HepG2 (cell line): ENCODE results near the gene SASH3. TPM values are rescaled to one million over a fixed set of nuclear protein-coding genes. Genes with fewer than 3 reads are reported as not detected.

Experiments used
- ATAC-seq: fragments of 200-7000 bp; cut with Tn5 transposase; 3 replicates; pipeline ENCODE4 v1.9.1; 2020; ENCODE audit warnings: mild to moderate bottlenecking, moderate library complexity
- BruUV-seq: library from RNA; stranded (reverse); fragments of 400-500 nt; replicated peaks from 2 replicates; lab custom pipeline; 2021; lab: Mats Ljungman, UMichigan
- CTCF ChIA-PET: fragments of 300-600 bp; formaldehyde crosslinking; extraction: SDS; loops from one replicate; lab custom pipeline; 2021; ENCODE audit warnings: low total read pairs, inconsistent platforms, low intra/inter-chr PET ratio; lab: Yijun Ruan, JAX
- POLR2A ChIA-PET: fragments of 350-600 bp; sonication (Branson Sonifier 250); formaldehyde crosslinking; loops from one replicate; lab custom pipeline; 2020; ENCODE audit warnings: antibody characterized with exemption, inconsistent platforms; lab: Yijun Ruan, JAX
- DNase-seq: peaks from one replicate; pipeline ENCODE4 v3.0.0-alpha.2; 2015; ENCODE audit warnings: low spot score
- FAIRE-seq: peaks from 3 replicates; lab custom pipeline; 2011; peaks lifted over from hg19 to GRCh38; lab: Jason Lieb, UNC
- H2AFZ ChIP-seq: one replicate; pipeline ENCODE4 v1.6.1; 2011; ENCODE audit warnings: low read length, inconsistent platforms
- H3K27ac ChIP-seq: fragments of 300-600 bp; 3 replicates; pipeline ENCODE4 v1.8.0; 2011; ENCODE audit warnings: mixed run types, mild to moderate bottlenecking, mixed read lengths, low read length, inconsistent platforms; ENCODE audit not compliant: insufficient read depth; ENCODE audit errors: extremely low read length
- H3K27me3 ChIP-seq, 2 experiments: fragments of 200-600 bp in 1 of 2; 2 replicates in 1 of 2; 3 replicates in 1 of 2; pipeline versions ENCODE4 v1.6.0 to v1.8.0; 2011; ENCODE audit warnings: low read length in 2 of 2, mild to moderate bottlenecking in 2 of 2, moderate library complexity in 2 of 2, inconsistent platforms in 1 of 2; ENCODE audit not compliant: insufficient read depth in 2 of 2, control insufficient read depth in 1 of 2
- H3K36me3 ChIP-seq, 2 experiments: fragments of 200-600 bp in 1 of 2; replicated peaks in 1 of 2; 2 replicates in 1 of 2; 3 replicates in 1 of 2; pipeline versions ENCODE4 v1.5.1 to v1.8.0; 2011; ENCODE audit warnings: low read length in 2 of 2, inconsistent platforms in 1 of 2; ENCODE audit not compliant: insufficient read depth in 2 of 2, control insufficient read depth in 1 of 2
- H3K4me1 ChIP-seq: 2 replicates; pipeline ENCODE4 v1.5.1; 2012; ENCODE audit warnings: low read length, inconsistent platforms; ENCODE audit not compliant: insufficient read depth
- H3K4me2 ChIP-seq: 2 replicates; pipeline ENCODE4 v1.6.0; 2011; ENCODE audit warnings: low read depth, low read length, inconsistent platforms
- H3K4me3 ChIP-seq, 3 experiments: fragments of 200-600 bp in 1 of 3; sonication (generic), shearing (Covaris generic) in 1 of 3; replicated peaks in 1 of 3; 2 replicates each; pipeline ENCODE4 v1.5.1; 2011 to 2016; ENCODE audit warnings: low read length in 3 of 3, inconsistent platforms in 2 of 3, low read depth in 2 of 3, mild to moderate bottlenecking in 2 of 3, control low read depth in 1 of 3, mixed read lengths in 1 of 3; ENCODE audit not compliant: insufficient read depth in 1 of 3
- H3K79me2 ChIP-seq: one replicate; pipeline ENCODE4 v1.6.1; 2011; ENCODE audit warnings: low read length, inconsistent platforms; ENCODE audit not compliant: insufficient read depth
- H3K9ac ChIP-seq: 2 replicates; pipeline ENCODE4 v1.6.0; 2011; ENCODE audit warnings: mild to moderate bottlenecking, low read depth, low read length, inconsistent platforms; ENCODE audit not compliant: insufficient read depth
- H3K9me3 ChIP-seq: 2 replicates; pipeline ENCODE4 v1.5.1; 2012; ENCODE audit warnings: mild to moderate bottlenecking, low read length
- H4K20me1 ChIP-seq: 2 replicates; pipeline ENCODE4 v1.6.0; 2011; ENCODE audit warnings: inconsistent platforms, mild to moderate bottlenecking, low read length, moderate library complexity; ENCODE audit not compliant: insufficient read depth
- ARID2 ChIP-seq: sonication (generic); formaldehyde crosslinking; IDR thresholded peaks from 2 replicates; pipeline ENCODE4 v1.8.1; 2022; ENCODE audit warnings: mild to moderate bottlenecking, missing genetic modification reagents, borderline replicate concordance
- ZNF570 ChIP-seq: sonication (generic); formaldehyde crosslinking; IDR thresholded peaks from 2 replicates; pipeline ENCODE4 v1.4.0; 2020; ENCODE audit warnings: mild to moderate bottlenecking, missing genetic modification reagents, borderline replicate concordance
- ZNF644 ChIP-seq: IDR thresholded peaks from 2 replicates; pipeline ENCODE4 v1.6.1; 2016; ENCODE audit warnings: low read depth
- ZNF749 ChIP-seq: sonication (generic); formaldehyde crosslinking; IDR thresholded peaks from 2 replicates; pipeline ENCODE4 v1.8.0; 2022; ENCODE audit warnings: mild to moderate bottlenecking, missing genetic modification reagents, moderate library complexity, borderline replicate concordance
- WGBS: methylation state at CpG from one replicate; pipeline ENCODE4 v1.1.6; 2017; ENCODE audit warnings: low lambda C conversion rate; 5-methylcytosine and 5-hydroxymethylcytosine counted together
- in situ Hi-C: cut with HindIII; loops from 2 replicates; pipeline ENCODE4 v1.10.0; 2017; ENCODE audit warnings: low pct_unique_long_range_greater_than_20kb; ENCODE audit not compliant: extremely low pct_ligation_motif_present
- intact Hi-C: fragments of 100-400 bp; cut with micrococcal nuclease; formaldehyde crosslinking; loops from one replicate; pipeline ENCODE4 v1.10.0; 2022; ENCODE audit not compliant: unreplicated experiment
- polyA plus RNA-seq, 8 experiments: library from polyadenylated mRNA; depleted of rRNA in 3 of 8; stranded (reverse) in 7 of 8; unstranded in 1 of 8; fragments of >200 nt; fragmentation: Illumina TruSeq in 4 of 8; extraction: Trizol in 4 of 8; gene quantifications; 2 replicates each; pipeline versions ENCODE4 v1.2.1 to v1.2.3, GENCODE V29; 2011 to 2016; ENCODE audit warnings: low read depth in 4 of 8, missing spikeins in 1 of 8, mixed read lengths in 1 of 8; ENCODE audit not compliant: insufficient read depth in 1 of 8
- total RNA-seq, 5 experiments: library from RNA; depleted of rRNA; stranded (reverse); fragments of >200 nt; fragmentation: Illumina TruSeq; extraction: Trizol; gene quantifications; 2 replicates each; pipeline ENCODE4 v1.2.3, GENCODE V29; 2016; ENCODE audit warnings: low read depth in 1 of 5
- TF ChIP-seq, protein P1 (sequence below): sonication (generic); formaldehyde crosslinking; IDR thresholded peaks from 2 replicates; pipeline ENCODE4 v1.4.0; 2020; ENCODE audit warnings: mild to moderate bottlenecking, missing genetic modification reagents, borderline replicate concordance
- TF ChIP-seq, protein P2 (sequence below): sonication (generic); formaldehyde crosslinking; IDR thresholded peaks from 2 replicates; pipeline ENCODE4 v1.5.0; 2020; ENCODE audit warnings: missing genetic modification reagents

Gene SASH3
- total and polyA plus RNA-seq, 2 of the 13 experiments (the other 11 are each of a cell fraction or from before 2014, with no cell fraction given) = 0.08 TPM; not detected in 1

DNA sequence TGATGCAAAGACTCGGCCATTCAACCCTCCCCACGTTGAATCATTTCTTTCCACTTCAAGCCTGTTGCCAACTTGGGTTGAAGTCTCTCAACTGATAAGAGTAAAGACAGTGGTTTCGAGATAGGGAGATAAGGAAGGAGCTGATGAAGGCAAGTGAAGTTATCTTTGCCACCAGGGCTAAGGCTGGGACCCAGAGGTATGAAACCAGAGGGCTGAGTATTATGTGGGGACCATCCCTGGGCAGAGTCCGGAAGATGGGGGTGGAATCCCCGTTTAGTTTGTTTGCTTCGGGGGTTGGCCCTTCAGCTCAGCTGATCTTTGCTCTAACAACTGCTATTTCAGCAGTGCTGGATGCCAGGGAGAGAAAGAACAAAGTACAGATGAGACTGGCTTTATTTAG is 43.3 kb upstream of the SASH3 start (continued):
- TF ChIP-seq ZNF570 = no peak
- TF ChIP-seq, protein P1, sequence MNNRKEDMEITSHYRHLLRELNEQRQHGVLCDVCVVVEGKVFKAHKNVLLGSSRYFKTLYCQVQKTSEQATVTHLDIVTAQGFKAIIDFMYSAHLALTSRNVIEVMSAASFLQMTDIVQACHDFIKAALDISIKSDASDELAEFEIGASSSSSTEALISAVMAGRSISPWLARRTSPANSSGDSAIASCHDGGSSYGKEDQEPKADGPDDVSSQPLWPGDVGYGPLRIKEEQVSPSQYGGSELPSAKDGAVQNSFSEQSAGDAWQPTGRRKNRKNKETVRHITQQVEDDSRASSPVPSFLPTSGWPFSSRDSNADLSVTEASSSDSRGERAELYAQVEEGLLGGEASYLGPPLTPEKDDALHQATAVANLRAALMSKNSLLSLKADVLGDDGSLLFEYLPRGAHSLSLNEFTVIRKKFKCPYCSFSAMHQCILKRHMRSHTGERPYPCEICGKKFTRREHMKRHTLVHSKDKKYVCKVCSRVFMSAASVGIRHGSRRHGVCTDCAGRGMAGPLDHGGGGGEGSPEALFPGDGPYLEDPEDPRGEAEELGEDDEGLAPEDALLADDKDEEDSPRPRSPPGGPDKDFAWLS (CRISPR knock-in tag) = 0 out of 2 replicates have a peak, but pooled peaks have one; percentile 76

DNA sequence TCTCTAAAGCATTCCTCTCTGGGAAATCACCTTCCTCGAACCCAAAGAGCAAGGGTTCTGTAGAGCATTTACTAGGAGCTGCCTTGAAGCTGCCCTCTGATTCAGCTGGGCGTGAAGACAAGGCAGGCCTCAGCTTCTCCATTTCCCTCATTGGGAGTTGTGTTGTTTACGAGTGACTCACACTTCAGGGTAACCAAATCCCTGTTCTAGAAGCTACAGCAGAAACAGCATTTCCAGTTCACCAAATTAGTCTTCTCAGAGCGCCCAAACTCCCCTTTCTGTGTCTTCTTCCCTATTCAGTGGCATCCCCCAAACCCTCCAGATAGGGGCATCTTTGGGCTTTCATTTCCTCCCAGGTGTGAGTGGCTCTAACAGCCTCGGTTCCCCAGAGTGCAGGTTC is 41.8 kb upstream of the SASH3 start:
- H3K27ac ChIP-seq = no peak overlapping the region
- intact Hi-C loops = no loop called here
- CTCF ChIA-PET = no interaction called here

More for the DNA sequence above, 41.8 kb upstream of the SASH3 start:
- DNase-seq = no peak
- no peaks in the 10 kb centered on the region for H4K20me1 ChIP-seq
- BruUV-seq = no TSS peak
- ATAC-seq = no peak
- in situ Hi-C loops = no loop called here
- H2AFZ ChIP-seq = no peak overlapping the region
- H3K79me2 ChIP-seq = no peaks in the 10 kb centered on the region
- no peaks in the 10 kb centered on the region for H3K36me3 ChIP-seq
- peaks cover 49% of the 10 kb centered on the region for H3K4me1 ChIP-seq
- no peak for FAIRE-seq
- no peak overlapping the region; a peak in 1 of 6 replicates for H3K4me3 ChIP-seq
- H3K27me3 ChIP-seq = no peaks in the 10 kb centered on the region
- 50% methylated on average over 2 of the region's 5 CpGs for WGBS
- no peak overlapping the region for H3K9ac ChIP-seq
- no peaks in the 10 kb centered on the region for H3K9me3 ChIP-seq
- no peak for TF ChIP-seq ZNF644 (CRISPR knock-in tag)
- no peak for TF ChIP-seq ARID2
- TF ChIP-seq, protein P2, sequence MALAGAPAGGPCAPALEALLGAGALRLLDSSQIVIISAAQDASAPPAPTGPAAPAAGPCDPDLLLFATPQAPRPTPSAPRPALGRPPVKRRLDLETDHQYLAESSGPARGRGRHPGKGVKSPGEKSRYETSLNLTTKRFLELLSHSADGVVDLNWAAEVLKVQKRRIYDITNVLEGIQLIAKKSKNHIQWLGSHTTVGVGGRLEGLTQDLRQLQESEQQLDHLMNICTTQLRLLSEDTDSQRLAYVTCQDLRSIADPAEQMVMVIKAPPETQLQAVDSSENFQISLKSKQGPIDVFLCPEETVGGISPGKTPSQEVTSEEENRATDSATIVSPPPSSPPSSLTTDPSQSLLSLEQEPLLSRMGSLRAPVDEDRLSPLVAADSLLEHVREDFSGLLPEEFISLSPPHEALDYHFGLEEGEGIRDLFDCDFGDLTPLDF = no peak
- no peak for TF ChIP-seq ZNF749 (CRISPR knock-in tag)
- TF ChIP-seq, all 625 proteins: peak for 0
- peak overlapping the region; percentile 78 for H3K4me2 ChIP-seq
- POLR2A ChIA-PET = no interaction called here
